Dermis microvascular lymphatic vessel endothelial cell (primary cell): Measurements from ENCODE around the gene DMAC2. TPM values are rescaled to one million over a fixed set of nuclear protein-coding genes. Genes with fewer than 3 reads are reported as not detected.
"Not testable (repeated sequence)": the region's sequence is repeated elsewhere in the genome, so short reads cannot be mapped to it uniquely, and the experiment has no call there.

ENCODE experiments used
- DNase-seq, 2 donors: peaks; one replicate each; pipeline versions ENCODE4 v3.0.0 to v3.0.0-alpha.2; 2010; ENCODE audit warnings: low read depth in 2 of 2
- total RNA-seq: library from RNA; depleted of rRNA; stranded (reverse); fragments of >200 nt; gene quantifications from 2 replicates; pipeline ENCODE4 v1.2.1, GENCODE V29; 2014

DMAC2 gene
- total RNA-seq, 1 donor from 2014 or later: 36.7 TPM

DNA sequence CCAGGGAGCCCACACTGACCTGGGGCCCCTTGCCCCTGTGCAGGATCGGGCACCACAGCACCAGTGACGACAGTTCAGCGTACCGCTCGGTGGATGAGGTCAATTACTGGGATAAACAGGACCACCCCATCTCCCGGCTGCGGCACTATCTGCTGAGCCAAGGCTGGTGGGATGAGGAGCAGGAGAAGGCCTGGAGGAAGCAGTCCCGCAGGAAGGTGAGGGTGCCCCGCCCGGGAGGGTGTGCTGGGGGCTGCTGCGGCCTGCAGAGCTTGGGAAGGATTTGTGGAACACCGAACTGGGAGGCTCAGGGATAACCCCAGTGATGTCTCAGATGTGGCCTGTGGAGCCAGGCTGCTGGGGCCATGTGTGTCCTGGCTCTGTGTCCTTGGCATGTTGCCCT lies 16.8 kb downstream of the DMAC2 start:
- DNase-seq: no peak

GRCh38 chr19:41422456-41422855 lies 17.3 kb downstream of the DMAC2 start:
- DNase-seq: no peak

DNA sequence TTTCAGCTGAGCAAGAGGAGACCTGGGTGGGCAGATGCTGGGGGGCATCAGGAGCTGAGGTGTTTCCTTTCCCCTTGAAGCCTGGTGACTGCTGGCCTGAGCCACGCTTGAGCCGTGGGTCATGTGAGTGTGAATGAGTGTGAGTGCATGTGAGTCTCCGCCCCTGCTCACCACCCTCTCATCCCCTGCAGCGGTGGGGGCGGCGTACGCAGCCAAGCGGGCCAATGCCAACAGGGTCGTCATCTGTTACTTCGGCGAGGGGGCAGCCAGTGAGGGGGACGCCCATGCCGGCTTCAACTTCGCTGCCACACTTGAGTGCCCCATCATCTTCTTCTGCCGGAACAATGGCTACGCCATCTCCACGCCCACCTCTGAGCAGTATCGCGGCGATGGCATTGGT lies 17.7 kb downstream of the DMAC2 start:
- no peak for DNase-seq

DNA sequence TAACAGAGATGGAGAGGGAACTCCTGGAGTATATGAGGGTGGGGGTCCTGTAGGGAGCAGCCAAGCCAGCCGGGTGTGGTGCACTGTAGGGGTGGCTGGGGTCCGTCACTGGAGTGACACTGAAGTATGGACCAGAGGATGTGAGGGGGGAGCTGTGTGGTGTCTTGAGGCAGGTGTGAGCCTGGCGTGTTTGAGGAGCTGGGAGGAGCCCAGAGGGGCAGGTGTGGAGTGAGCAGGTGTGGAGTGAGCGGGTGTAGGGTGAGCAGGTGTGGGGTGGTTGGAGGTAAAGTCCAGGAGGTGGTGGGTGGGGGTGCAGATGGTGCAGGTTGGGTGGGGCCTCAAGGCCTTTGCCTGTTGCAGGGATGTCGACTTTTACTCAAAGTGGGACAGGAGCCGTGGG lies 18.4 kb downstream of the DMAC2 start:
- DNase-seq: no peak

DNA sequence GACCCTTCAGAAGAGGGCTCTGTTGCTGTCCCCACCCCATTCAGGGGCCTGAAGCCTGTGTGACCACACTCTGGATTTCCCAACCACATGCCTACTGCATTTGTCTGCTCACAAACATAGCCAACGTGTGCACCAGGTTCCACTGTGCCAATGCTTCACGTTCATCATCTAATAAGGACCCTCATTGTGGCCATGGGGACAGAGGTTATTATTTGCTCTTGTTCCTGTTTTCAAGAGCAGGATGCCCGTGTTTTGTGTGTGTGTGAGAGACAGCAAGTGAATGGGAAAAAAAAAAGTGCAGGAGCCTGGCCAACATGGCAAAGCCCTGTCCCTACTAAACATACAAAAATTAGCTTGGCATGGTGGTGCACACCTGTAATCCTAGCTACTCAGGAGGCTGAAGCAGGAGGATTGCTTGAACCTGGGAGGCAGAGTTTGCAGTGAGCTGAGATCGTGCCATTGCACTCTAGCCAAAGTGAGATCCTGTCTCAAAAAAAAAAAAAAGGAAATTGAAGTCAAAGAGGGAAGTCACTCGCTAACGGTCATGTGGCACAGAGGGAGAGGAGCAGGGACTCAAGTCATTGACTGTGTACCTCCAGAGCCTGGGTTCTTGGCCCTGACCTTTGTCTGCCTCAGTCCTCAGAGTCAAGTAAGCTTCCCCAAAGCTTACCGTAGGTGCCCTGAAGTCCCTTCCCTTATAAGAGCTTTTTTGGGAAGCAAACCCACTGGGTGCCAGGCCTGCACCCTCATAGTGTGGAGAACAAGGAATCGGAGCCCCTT lies 19.4 kb downstream of the DMAC2 start:
- no peak for DNase-seq

- no peak for DNase-seq
These were observed 23.5 kb downstream of the DMAC2 start for GRCh38 chr19:41416194-41416674.

- DNase-seq: no peak
These were observed 24.5 kb downstream of the DMAC2 start for GRCh38 chr19:41415154-41415571.

DNA sequence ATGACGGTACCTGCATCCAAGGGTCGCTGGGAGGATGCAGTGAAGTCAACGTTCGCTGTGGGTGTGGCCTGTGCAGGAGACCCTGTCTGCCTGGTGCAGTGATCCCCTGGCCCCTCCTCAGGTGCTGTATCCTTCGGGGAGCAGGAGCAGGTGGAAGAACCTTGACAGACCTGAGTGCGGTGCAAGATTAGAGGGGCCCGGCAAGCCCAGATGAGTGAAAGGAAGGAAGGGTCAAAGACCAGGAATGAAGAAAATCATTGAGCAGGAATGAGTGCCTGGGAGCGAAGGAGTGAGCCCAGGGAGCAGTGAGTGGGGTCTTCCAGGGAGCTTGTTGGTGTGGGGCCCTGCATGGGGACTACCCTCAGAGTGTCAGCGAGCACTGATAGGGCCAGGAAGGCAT lies 25.3 kb downstream of the DMAC2 start:
- no peak for DNase-seq

- no peak for DNase-seq
These were observed 25.8 kb downstream of the DMAC2 start for GRCh38 chr19:41413947-41414346.

DNA sequence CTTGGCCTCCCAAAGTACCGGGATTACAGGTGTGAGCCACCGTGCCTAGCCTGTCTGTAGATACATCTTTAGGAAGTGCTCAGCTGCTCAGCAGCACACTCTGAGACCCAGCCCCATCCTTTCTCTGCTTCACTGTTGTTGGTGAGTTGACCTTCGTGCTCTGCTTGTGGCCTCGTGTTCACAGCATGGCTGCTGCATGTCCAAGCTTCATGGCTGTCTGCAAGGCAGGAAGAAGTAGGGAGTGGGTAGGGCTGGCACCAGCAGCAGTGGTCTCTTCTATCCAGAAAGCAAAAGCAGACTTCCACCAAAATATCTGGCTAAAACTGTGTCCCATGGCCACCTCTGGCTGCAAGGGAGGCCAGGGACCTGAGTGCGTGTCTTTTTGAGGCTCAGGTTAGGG lies 26.8 kb downstream of the DMAC2 start:
- DNase-seq: no peak

DNA sequence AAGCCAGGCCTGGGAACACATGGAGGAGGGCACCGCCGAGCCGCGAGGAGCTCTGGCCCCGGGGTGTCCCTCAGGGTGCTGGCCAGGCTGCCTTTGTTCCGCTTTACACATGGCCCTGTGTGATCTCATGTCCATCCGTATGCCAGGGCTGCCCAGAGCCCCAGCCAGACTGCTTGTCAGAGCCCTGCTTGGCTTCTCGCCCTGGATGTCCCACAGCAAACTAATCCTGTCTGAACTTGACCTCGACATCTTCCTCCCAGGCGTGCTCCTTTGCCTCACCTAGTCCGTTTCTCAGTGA lies 27.8 kb downstream of the DMAC2 start:
- no peak for DNase-seq

DNA sequence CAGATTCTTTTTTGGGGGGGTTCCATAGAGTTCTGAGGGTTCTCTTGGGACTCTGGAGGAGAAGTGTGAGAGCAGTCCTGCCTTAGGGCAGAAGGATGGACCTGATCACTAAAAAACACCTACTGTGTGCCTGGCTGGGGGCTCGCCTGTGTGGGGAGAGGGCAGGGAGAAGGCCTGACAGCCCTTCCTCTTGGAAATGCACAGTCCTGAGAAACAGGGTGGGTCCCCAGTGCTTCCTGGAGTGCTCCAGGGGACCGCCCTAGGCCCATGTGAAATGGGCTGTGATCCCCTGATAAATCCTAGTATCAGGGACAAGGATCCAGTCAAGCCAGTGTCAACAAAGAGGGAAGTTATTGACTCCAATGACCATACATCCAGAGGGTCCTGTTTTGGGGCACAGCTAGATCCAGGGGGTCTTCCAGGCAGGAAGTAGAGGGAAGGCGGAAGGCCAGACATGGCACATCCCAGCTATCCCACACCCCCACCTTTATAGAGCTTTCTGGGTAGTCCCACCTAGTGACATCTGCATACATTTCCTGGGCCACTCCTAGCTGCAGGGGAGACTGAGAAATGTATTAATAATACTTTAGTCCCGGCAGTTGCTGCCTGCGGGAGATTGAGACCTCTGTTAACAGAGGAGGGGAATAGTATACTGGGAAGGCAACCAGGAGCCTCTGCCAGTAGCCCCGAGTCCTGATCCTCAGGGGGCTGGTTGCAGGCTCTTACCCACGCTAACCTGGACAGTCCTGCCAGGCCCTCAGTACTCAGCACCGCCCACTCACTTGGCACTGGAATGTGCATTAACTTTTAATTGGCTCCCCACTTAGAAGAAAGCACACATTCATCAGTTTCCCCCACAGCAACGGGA lies 28.4 kb downstream of the DMAC2 start:
- DNase-seq: no peak

DNA sequence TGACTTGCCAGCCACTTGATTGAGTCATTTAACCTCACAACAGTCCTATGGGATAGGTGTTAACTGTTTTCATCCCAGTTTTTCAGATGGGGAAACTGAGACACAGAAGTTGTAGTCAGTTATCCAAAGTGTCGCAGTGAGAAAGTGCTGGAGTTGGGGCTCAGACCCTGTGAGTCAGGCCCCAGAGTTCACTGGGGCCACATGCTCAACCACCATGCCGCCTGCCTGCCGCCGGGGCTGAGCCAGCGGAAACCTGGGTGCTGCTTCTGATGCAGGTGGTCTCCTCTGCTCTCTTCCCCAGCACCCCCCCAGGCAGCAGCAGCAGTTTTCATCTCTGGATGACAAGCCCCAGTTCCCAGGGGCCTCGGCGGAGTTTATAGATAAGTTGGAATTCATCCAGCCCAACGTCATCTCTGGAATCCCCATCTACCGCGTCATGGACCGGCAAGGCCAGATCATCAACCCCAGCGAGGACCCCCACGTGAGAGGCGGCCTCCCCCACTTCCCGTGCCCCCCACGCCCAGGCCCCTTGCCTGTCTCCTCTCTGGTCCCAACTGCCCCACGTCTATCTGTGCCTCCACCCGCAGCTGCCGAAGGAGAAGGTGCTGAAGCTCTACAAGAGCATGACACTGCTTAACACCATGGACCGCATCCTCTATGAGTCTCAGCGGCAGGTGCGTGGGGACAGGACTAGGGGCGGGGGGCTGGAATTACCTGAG lies 29.2 kb downstream of the DMAC2 start:
- no peak for DNase-seq

GRCh38 chr19:41409288-41409687 lies 30.4 kb downstream of the DMAC2 start:
- peak in 1 of 2 donors; percentile 49 for DNase-seq

- DNase-seq: not testable (repeated sequence)
These were observed 30.9 kb downstream of the DMAC2 start for GRCh38 chr19:41408846-41409245.

GRCh38 chr19:41408256-41408655 lies 31.5 kb downstream of the DMAC2 start:
- DNase-seq: no peak

- no peak for DNase-seq
These were observed 32.4 kb downstream of the DMAC2 start for GRCh38 chr19:41407271-41407670.

DNA sequence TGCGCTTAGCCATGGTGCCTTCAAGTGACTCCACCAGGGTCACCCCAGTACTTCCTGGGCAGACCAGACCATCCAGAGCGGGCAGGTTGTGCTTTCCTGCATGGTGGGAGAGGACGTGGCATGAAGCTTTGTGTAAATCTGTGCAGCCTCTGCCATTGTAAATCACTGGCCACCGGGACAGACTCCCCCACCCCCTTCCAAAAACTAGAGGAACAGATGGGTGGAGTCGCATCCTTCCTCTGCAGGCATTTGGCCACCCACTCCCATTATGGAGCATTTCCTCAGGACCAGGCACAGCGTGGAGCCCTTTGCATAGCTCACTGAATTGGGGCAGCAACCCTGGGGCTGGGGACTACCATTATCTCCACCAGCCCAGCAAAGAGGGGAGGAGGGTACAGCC lies 33.9 kb downstream of the DMAC2 start:
- no peak for DNase-seq

DNA sequence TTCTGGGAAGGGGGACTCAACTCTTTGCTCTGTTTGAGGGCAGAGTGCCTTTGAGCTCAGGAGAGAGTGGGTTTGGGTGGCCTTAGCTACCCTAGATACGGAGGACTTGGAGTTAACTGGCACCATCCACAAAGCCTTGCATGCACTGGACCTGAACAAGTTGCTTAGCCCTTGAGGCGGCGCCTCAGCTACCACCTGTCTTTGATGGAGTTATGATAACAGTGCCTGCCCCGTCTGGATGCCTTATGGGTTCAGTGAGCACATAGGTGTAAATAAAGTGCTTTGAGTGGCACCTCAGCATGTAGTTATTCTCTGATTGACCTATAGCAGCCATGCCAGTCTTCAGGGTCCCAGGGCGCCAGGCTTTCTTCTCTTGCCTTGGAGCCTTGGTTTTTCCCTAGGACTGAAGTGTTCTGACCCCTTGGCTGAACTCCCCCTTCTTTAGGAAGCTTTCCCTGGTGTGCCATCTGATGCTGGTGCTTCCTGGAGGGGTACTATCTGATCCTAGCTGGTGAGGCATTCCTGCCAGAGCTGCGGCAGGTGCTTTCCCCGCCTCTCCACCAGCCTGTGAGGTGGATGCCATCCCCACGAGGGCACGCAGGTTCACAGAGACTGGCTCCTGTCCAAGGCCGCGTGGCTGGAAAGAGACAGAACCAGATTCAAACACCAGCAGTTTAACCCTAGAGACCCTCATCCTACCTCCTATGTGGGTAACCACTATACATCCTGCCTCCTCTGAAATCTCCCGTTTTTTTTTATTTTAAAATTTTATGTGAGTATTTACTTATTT lies 36.3 kb downstream of the DMAC2 start:
- no peak for DNase-seq

- no peak for DNase-seq
These were observed 37.7 kb downstream of the DMAC2 start for GRCh38 chr19:41402010-41402409.

GRCh38 chr19:41401483-41401882 lies 38.2 kb downstream of the DMAC2 start:
- DNase-seq: peak in 1 of 2 donors; percentile 84
